Suprapubic skin (tissue), 4 donors: ENCODE measurements around the gene LGALS14. TPM values are rescaled to one million over a fixed set of nuclear protein-coding genes. Genes with fewer than 3 reads are reported as not detected.

Experiments
- DNase-seq, 2 donors: peaks; one replicate each; pipeline ENCODE4 v3.0.0-alpha.2; 2019; ENCODE audit warnings: low spot score in 2 of 2
- H3K27ac ChIP-seq: fragments of 200-600 bp; sonication (generic); one replicate; pipeline ENCODE4 v1.5.1; 2019
- H3K27me3 ChIP-seq: fragments of 200-600 bp; sonication (generic); one replicate; pipeline ENCODE4 v1.5.1; 2019
- H3K36me3 ChIP-seq: fragments of 200-600 bp; sonication (generic); one replicate; pipeline ENCODE4 v1.5.1; 2019
- H3K4me1 ChIP-seq: fragments of 200-600 bp; sonication (generic); one replicate; pipeline ENCODE4 v1.5.1; 2019
- H3K4me3 ChIP-seq: fragments of 200-600 bp; sonication (generic); one replicate; pipeline ENCODE4 v1.5.1; 2019; ENCODE audit warnings: mild to moderate bottlenecking
- H3K9me3 ChIP-seq: fragments of 200-600 bp; sonication (generic); one replicate; pipeline ENCODE4 v1.5.1; 2019
- EP300 ChIP-seq: sonication (generic); formaldehyde crosslinking; IDR thresholded peaks from one replicate; pipeline ENCODE4 v1.6.1; 2017; ENCODE audit warnings: antibody characterized with exemption
- POLR2A ChIP-seq, 2 donors: fragments of 450-650 bp; IDR thresholded peaks; one replicate each; pipeline ENCODE4 v1.6.1; 2017; ENCODE audit warnings: antibody characterized with exemption in 2 of 2, mild to moderate bottlenecking in 2 of 2, moderate library complexity in 2 of 2
- POLR2AphosphoS5 ChIP-seq, 3 donors: sonication (generic); formaldehyde crosslinking; IDR thresholded peaks; one replicate each; pipeline ENCODE4 v1.6.1; 2017; ENCODE audit warnings: antibody characterized with exemption in 3 of 3
- WGBS: methylation state at CpG from one replicate; pipeline ENCODE4 v1.1.5; 2018; 5-methylcytosine and 5-hydroxymethylcytosine counted together
- total RNA-seq, 4 donors: library from RNA; depleted of rRNA; stranded (reverse); fragments of >200 nt; gene quantifications; one replicate each; pipeline ENCODE4 v1.1.0, GENCODE V29; 2016
- TF ChIP-seq, protein P1 (sequence below), 2 donors: fragments of 200-600 bp in 1 of 2; fragments of 450-650 bp in 1 of 2; sonication (generic) in 1 of 2; IDR thresholded peaks; one replicate each; pipeline ENCODE4 v1.5.1; 2016 to 2019; ENCODE audit warnings: antibody characterized with exemption in 2 of 2, mild to moderate bottlenecking in 1 of 2, moderate library complexity in 1 of 2

Gene LGALS14
- total RNA-seq, 4 donors from 2014 or later = not detected

DNA sequence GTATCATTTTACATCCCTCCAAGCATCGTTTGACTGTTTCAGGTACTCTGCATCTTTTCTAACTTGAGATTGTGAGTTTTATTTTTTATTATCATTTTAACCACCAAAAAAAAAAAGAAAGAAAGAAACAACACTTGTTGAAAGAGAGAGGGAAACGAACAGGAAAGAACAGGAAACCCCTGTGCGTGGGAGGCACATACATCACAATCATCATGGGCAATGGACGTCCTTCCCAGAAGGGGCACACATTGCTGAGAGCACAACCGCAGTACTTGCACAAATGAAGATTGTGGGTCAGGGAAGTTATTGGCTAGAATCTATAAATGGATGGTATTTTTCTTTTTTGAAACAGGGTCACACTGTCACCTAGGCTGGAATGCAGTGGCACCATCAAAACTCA, 31.8 kb downstream of the LGALS14 start:
- H3K9me3 ChIP-seq = no peaks in the 10 kb centered on the region
- H3K27me3 ChIP-seq = peaks cover 12% of the 10 kb centered on the region
- WGBS = 69% methylated on average over 5 of the region's 5 CpGs
- H3K27ac ChIP-seq = no peak overlapping the region
- no peak overlapping the region for H3K4me3 ChIP-seq
- no peak for TF ChIP-seq POLR2A (IDR thresholded peaks at IDR 0.05)
- TF ChIP-seq POLR2AphosphoS5 (IDR thresholded peaks at IDR 0.05) = no peak
- TF ChIP-seq EP300 = no peak
- TF ChIP-seq, protein P1, sequence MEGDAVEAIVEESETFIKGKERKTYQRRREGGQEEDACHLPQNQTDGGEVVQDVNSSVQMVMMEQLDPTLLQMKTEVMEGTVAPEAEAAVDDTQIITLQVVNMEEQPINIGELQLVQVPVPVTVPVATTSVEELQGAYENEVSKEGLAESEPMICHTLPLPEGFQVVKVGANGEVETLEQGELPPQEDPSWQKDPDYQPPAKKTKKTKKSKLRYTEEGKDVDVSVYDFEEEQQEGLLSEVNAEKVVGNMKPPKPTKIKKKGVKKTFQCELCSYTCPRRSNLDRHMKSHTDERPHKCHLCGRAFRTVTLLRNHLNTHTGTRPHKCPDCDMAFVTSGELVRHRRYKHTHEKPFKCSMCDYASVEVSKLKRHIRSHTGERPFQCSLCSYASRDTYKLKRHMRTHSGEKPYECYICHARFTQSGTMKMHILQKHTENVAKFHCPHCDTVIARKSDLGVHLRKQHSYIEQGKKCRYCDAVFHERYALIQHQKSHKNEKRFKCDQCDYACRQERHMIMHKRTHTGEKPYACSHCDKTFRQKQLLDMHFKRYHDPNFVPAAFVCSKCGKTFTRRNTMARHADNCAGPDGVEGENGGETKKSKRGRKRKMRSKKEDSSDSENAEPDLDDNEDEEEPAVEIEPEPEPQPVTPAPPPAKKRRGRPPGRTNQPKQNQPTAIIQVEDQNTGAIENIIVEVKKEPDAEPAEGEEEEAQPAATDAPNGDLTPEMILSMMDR (IDR thresholded peaks at IDR 0.05) = no peak
- DNase-seq = no peak
- H3K4me1 ChIP-seq = no peaks in the 10 kb centered on the region
- no peaks in the 10 kb centered on the region for H3K36me3 ChIP-seq

DNA sequence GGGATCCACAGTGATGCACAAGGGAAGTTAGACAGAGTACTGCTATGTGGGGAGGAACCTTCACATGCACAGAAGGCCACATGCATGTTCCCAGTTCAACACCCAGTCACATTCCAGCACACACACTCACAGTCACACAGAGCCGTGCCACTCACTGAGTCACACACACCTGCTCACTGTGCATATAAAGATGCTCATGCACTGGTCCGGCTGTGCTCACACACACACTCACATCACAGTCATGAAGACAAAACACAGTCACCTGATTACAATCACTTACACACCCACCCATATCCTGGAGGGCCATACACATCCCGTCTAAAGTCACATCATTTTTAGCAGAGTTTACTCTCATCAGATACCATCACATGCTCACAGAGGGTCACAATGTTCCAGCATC, 33.1 kb downstream of the LGALS14 start:
- no peak for TF ChIP-seq EP300
- TF ChIP-seq POLR2AphosphoS5 (IDR thresholded peaks at IDR 0.05) = no peak
- TF ChIP-seq POLR2A (IDR thresholded peaks at IDR 0.05) = no peak
- H3K36me3 ChIP-seq = no peaks in the 10 kb centered on the region
- WGBS = 53% methylated on average over 3 of the region's 3 CpGs

DNA sequence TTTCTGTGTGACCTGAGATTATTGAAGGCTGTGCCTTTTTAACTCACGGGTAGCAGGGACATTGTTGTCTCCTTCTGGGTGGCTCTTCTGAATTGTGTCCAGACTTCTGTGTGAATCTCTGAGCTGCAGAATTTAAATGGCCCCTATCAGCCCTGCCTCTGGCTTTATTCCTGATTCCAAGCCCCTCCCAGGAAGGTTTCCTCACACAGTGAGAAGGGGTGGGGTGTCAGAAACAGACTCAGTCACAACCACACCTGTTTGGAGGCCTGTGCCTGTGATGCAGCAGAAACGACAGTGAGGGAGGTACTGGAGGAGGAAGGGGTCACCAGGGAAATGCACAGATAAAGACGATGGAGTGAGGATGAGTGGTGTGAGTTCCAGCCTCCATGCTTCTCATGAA, 33.6 kb downstream of the LGALS14 start, which contains the start of gene CLC:
TSS of gene CLC (minus strand) at position 139 of the 400 bp plus-strand sequence. CDS start at position 62, 77 bp downstream.
- H3K27me3 ChIP-seq = peaks cover 12% of the 10 kb centered on the region
- H3K9me3 ChIP-seq = no peaks in the 10 kb centered on the region
- WGBS = 36% methylated on average over 3 of the region's 3 CpGs
- TF ChIP-seq, protein P1 (IDR thresholded peaks at IDR 0.05) = no peak
- TF ChIP-seq POLR2A (IDR thresholded peaks at IDR 0.05) = no peak
- no peak for TF ChIP-seq POLR2AphosphoS5 (IDR thresholded peaks at IDR 0.05)
- TF ChIP-seq EP300 = no peak
- no peak within 1 kb of the TSS for H3K4me3 ChIP-seq
- H3K36me3 ChIP-seq = no peaks in the 10 kb centered on the region
- DNase-seq = no peak
- H3K4me1 ChIP-seq = no peaks in the 10 kb centered on the region
- H3K27ac ChIP-seq = no peak within 1 kb of the TSS

More for the DNA sequence above, 33.1 kb downstream of the LGALS14 start:
- Histone ChIP-seq H3K27me3 (peaks cover 12% of the 10 kb centered on the region), H3K4me3 (no peak overlapping the region), H3K27ac (no peak overlapping the region), H3K4me1 (no peaks in the 10 kb centered on the region), H3K9me3 (no peaks in the 10 kb centered on the region)
- DNase-seq = no peak

DNA sequence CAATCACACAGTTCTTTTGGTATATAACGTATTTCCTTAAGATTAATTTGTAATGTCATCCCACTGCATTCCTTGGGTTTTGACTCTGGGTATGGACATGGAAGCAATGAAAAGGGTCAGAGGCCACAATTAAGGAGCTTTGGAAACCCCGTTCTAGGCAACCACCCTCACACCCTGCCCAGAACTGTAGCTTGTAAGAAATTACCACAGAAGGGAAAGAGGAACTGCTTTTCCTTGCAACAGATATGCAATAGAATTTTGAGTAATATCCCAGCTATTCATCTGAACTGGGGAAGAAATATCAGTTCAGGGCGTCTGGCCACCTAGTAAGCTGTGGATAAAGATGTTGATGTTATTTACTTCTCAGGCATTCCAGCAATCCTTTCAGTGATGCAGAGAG, 34.5 kb downstream of the LGALS14 start:
- TF ChIP-seq POLR2A (IDR thresholded peaks at IDR 0.05) (no peak), EP300 (no peak), POLR2AphosphoS5 (IDR thresholded peaks at IDR 0.05) (no peak)
- TF ChIP-seq, protein P1 (IDR thresholded peaks at IDR 0.05) = no peak
- no peaks in the 10 kb centered on the region for H3K9me3 ChIP-seq
- no peaks in the 10 kb centered on the region for H3K4me1 ChIP-seq
- peaks cover 12% of the 10 kb centered on the region for H3K27me3 ChIP-seq
- no peak for DNase-seq
- no peak overlapping the region for H3K4me3 ChIP-seq
- no peak overlapping the region for H3K27ac ChIP-seq
- no peaks in the 10 kb centered on the region for H3K36me3 ChIP-seq
- WGBS = 48% methylated on average over 3 of the region's 3 CpGs

DNA sequence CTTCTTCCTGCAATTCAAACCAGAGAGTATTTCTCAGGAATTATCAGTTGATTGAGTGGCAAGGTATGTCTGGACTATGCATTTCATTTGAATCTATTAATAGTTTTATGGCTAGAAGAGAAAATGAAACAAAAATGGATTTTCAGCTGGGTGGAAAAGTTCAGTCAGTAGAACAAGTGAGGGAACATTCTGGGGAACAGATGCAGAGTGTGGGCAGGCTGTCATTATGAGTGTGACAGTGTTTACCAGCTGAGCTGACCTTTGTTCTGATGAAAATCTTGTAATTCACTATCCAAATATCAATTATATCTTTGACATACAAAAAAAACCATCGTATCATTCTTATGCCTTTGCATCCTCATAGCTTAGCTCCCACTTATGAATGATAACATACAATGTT, 36.1 kb downstream of the LGALS14 start:
- no peak overlapping the region for H3K4me3 ChIP-seq
- H3K9me3 ChIP-seq = no peaks in the 10 kb centered on the region
- H3K27me3 ChIP-seq = peaks cover 9% of the 10 kb centered on the region
- DNase-seq = no peak
- no peaks in the 10 kb centered on the region for H3K36me3 ChIP-seq
- WGBS = 75% methylated on average over 1 of the region's 1 CpG
- no peaks in the 10 kb centered on the region for H3K4me1 ChIP-seq
- no peak overlapping the region for H3K27ac ChIP-seq
- no peak for TF ChIP-seq POLR2AphosphoS5 (IDR thresholded peaks at IDR 0.05)
- no peak for TF ChIP-seq POLR2A (IDR thresholded peaks at IDR 0.05)
- TF ChIP-seq EP300 = no peak
- TF ChIP-seq, protein P1 (IDR thresholded peaks at IDR 0.05) = no peak

DNA sequence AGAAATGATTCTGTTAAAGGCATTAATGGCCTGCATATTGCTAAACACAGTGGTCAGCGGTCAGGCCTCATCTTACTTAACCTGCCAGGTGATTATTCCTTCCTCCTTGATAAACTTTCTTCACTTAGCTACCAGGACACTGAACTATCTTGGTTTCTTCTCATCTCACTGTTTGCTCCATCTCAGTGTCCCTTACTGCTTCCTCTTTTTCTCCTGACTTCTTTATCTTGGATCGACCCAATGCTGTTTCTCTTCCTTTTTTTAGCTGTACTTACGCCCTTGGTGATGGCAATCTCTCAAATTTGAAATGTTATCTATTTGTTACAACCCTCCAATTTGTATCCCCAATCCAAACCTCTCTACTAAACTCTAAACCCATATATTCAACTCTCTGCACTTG, 41.4 kb downstream of the LGALS14 start:
- Histone ChIP-seq H3K9me3 (no peaks in the 10 kb centered on the region), H3K27ac (no peak overlapping the region), H3K4me1 (no peaks in the 10 kb centered on the region), H3K4me3 (no peak overlapping the region), H3K27me3 (no peaks in the 10 kb centered on the region), H3K36me3 (no peaks in the 10 kb centered on the region)
- TF ChIP-seq POLR2AphosphoS5 (IDR thresholded peaks at IDR 0.05) (no peak), EP300 (no peak), POLR2A (IDR thresholded peaks at IDR 0.05) (no peak)
- TF ChIP-seq, protein P1 (IDR thresholded peaks at IDR 0.05) = no peak
- no peak for DNase-seq
- 61% methylated on average over 3 of the region's 3 CpGs for WGBS
